B cell (primary cell): ENCODE data around the gene NELL2. TPM values are rescaled to one million over a fixed set of nuclear protein-coding genes. Genes with fewer than 3 reads are reported as not detected.

ENCODE experiments used
- ATAC-seq: fragments of 200-7000 bp; cut with Tn5 transposase; one replicate; pipeline ENCODE4 v1.10.0; 2021; ENCODE audit warnings: low read depth, mild to moderate bottlenecking, moderate number of reproducible peaks, moderate library complexity
- CTCF ChIA-PET: fragments of 350-600 bp; sonication (Branson Sonifier 250); formaldehyde crosslinking; loops from one replicate; lab custom pipeline; 2021; ENCODE audit warnings: antibody characterized with exemption, inconsistent platforms; lab: Charles Lee
- POLR2A ChIA-PET: fragments of 350-600 bp; sonication (Branson Sonifier 250); formaldehyde crosslinking; loops from one replicate; lab custom pipeline; 2021; ENCODE audit warnings: antibody characterized with exemption; lab: Charles Lee
- DNase-seq: peaks from one replicate; pipeline ENCODE4 v3.0.0; 2013
- H2AFZ ChIP-seq: 2 replicates; pipeline ENCODE4 v1.6.1; 2012; ENCODE audit warnings: mild to moderate bottlenecking, low read depth, low read length; ENCODE audit not compliant: insufficient read depth, poor library complexity, severe bottlenecking
- H3K27ac ChIP-seq, 2 donors: 1 replicate in 1 of 2; 2 replicates in 1 of 2; pipeline ENCODE4 v1.5.1; 2012 to 2013; ENCODE audit warnings: low read length in 2 of 2, mild to moderate bottlenecking in 2 of 2, moderate library complexity in 1 of 2
- H3K27me3 ChIP-seq, 4 experiments: fragments of 200-600 bp in 1 of 4; sonication (generic) in 1 of 4; replicated peaks in 1 of 4; 1 replicate in 2 of 4; 2 replicates in 2 of 4; pipeline versions ENCODE4 v1.6.1 to v1.7.0; 2013 to 2016; ENCODE audit warnings: low read length in 3 of 4, mild to moderate bottlenecking in 2 of 4, mixed read lengths in 1 of 4, moderate library complexity in 1 of 4; ENCODE audit not compliant: insufficient read depth in 4 of 4, control insufficient read depth in 3 of 4; ENCODE audit errors: control extremely low read depth in 1 of 4
- H3K36me3 ChIP-seq, 2 experiments: replicated peaks in 1 of 2; 1 replicate in 1 of 2; 2 replicates in 1 of 2; pipeline versions ENCODE4 v1.6.1 to v1.7.1; 2013; ENCODE audit warnings: low read length in 1 of 2; ENCODE audit not compliant: insufficient read depth in 2 of 2, control insufficient read depth in 1 of 2; ENCODE audit errors: control extremely low read depth in 1 of 2, extremely low read depth in 1 of 2
- H3K4me1 ChIP-seq, 2 donors: fragments of 200-600 bp in 1 of 2; sonication (generic) in 1 of 2; 1 replicate in 1 of 2; 2 replicates in 1 of 2; pipeline versions ENCODE4 v1.5.1 to v1.6.1; 2013 to 2017; ENCODE audit warnings: low read length in 2 of 2; ENCODE audit not compliant: control insufficient read depth in 2 of 2, insufficient read depth in 2 of 2
- H3K4me2 ChIP-seq: replicated peaks from 2 replicates; pipeline ENCODE3; 2012; ENCODE audit warnings: mild to moderate bottlenecking, low read depth, low read length; ENCODE audit not compliant: poor library complexity, severe bottlenecking
- H3K4me3 ChIP-seq, 5 experiments: fragments of 200-600 bp in 1 of 5; sonication (generic) in 1 of 5; 1 replicate in 3 of 5; 2 replicates in 2 of 5; pipeline versions ENCODE4 v1.5.1 to v1.7.0; 2011 to 2016; ENCODE audit warnings: low read length in 4 of 5, mild to moderate bottlenecking in 4 of 5, low read depth in 2 of 5, control low read depth in 1 of 5, moderate library complexity in 1 of 5; ENCODE audit not compliant: insufficient read depth in 1 of 5; ENCODE audit errors: control extremely low read depth in 1 of 5, extremely low read depth in 1 of 5
- H3K79me2 ChIP-seq: fragments of 200-600 bp; sonication (generic); one replicate; pipeline ENCODE4 v1.6.0; 2016; ENCODE audit warnings: low read length; ENCODE audit not compliant: control insufficient read depth, insufficient read depth
- H3K9ac ChIP-seq: fragments of 200-600 bp; sonication (generic); 2 replicates; pipeline ENCODE4 v1.6.1; 2017; ENCODE audit warnings: mild to moderate bottlenecking, low read length, moderate library complexity
- H3K9me3 ChIP-seq, 3 donors: one replicate each; pipeline versions ENCODE4 v1.6.1 to v1.7.1; 2013; ENCODE audit warnings: low read length in 2 of 3; ENCODE audit not compliant: control insufficient read depth in 2 of 3, insufficient read depth in 1 of 3; ENCODE audit errors: control extremely low read depth in 1 of 3
- H4K20me1 ChIP-seq: 2 replicates; pipeline ENCODE4 v1.6.0; 2012; ENCODE audit warnings: mild to moderate bottlenecking, low read length; ENCODE audit not compliant: insufficient read depth, control insufficient read depth, poor library complexity, severe bottlenecking
- H3K27ac Mint-ChIP-seq: one replicate; pipeline ENCODE4 v1.8.0; 2021; ENCODE audit warnings: mixed read lengths
- H3K27me3 Mint-ChIP-seq: one replicate; pipeline ENCODE4 v1.8.0; 2021; ENCODE audit warnings: mixed read lengths
- H3K4me1 Mint-ChIP-seq: one replicate; pipeline ENCODE4 v1.8.0; 2021; ENCODE audit warnings: mixed read lengths
- H3K4me3 Mint-ChIP-seq: one replicate; pipeline ENCODE4 v1.8.0; 2021; ENCODE audit warnings: mixed read lengths
- H3K9me3 Mint-ChIP-seq: one replicate; pipeline ENCODE4 v1.8.0; 2022; ENCODE audit warnings: mixed read lengths; ENCODE audit not compliant: insufficient read depth
- EZH2 ChIP-seq: IDR thresholded peaks from 2 replicates; pipeline ENCODE4 v1.6.1; 2012; ENCODE audit warnings: borderline replicate concordance, low read depth, mild to moderate bottlenecking, moderate library complexity, low read length; ENCODE audit not compliant: insufficient read depth, poor library complexity, severe bottlenecking
- WGBS: methylation state at CpG from one replicate; pipeline ENCODE4 v1.1.5; 2013; ENCODE audit warnings: missing lambda C conversion rate; ENCODE audit not compliant: insufficient coverage; 5-methylcytosine and 5-hydroxymethylcytosine counted together
- intact Hi-C: fragments of 100-400 bp; cut with micrococcal nuclease; formaldehyde crosslinking; loops from one replicate; pipeline ENCODE4 v1.10.0; 2022
- polyA plus RNA-seq: library from polyadenylated mRNA; depleted of rRNA; stranded (reverse); fragments of >200 nt; gene quantifications from 2 replicates; pipeline ENCODE4 v1.2.3, GENCODE V29; 2012
- small RNA-seq: library from RNA; depleted of rRNA; stranded (forward); fragments of <200 nt; gene quantifications from one replicate; pipeline ENCODE3, GENCODE V24; 2012; ENCODE audit warnings: low replicate concordance, low read depth; ENCODE audit not compliant: insufficient read length
- total RNA-seq, 2 donors: library from RNA; stranded (reverse); fragments of 120-200 nt in 1 of 2; gene quantifications; 1 replicate in 1 of 2; 2 replicates in 1 of 2; pipeline versions ENCODE4 v1.2.3 to v1.2.4, GENCODE V29; 2013 to 2022
- TF ChIP-seq, protein P1 (sequence below): fragments of 200-600 bp; IDR thresholded peaks from one replicate; pipeline ENCODE4 v1.8.0; 2022; ENCODE audit warnings: antibody characterized with exemption, mild to moderate bottlenecking

The NELL2 gene
- total and polyA plus RNA-seq, 2 donors (not counting 1 experiment from before 2014, with no cell fraction given) = 0.22 TPM; not detected in 1

DNA sequence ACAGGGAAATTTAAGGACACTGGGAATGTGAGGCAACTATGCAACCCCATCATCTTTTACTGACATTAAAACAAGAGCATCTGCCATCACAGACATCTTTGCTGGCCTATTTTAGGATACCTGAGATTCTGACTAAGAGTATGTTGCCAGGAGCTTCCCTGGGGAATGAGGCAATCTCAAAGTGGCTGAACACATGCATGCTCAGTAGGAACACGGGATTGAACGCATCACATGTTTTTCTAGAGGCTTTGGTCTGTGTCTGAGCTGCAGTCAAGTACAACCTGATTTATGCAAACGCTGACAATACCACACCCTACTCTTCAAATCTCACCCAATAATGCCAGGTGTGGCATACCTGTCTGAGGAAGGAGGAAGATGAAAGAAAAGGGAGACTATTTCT is 416.5 kb downstream of the NELL2 start:
- ChIA-PET POLR2A (no interaction called here), CTCF (no interaction called here)
- no peaks in the 10 kb centered on the region for H3K4me1 ChIP-seq
- DNase-seq (no peak), ATAC-seq (no peak)
- Mint-ChIP-seq H3K4me3 (no peak overlapping the region), H3K27ac (no peak overlapping the region), H3K27me3 (no peaks in the 10 kb centered on the region), H3K4me1 (no peaks in the 10 kb centered on the region), H3K9me3 (no peaks in the 10 kb centered on the region)
- TF ChIP-seq, protein P1, sequence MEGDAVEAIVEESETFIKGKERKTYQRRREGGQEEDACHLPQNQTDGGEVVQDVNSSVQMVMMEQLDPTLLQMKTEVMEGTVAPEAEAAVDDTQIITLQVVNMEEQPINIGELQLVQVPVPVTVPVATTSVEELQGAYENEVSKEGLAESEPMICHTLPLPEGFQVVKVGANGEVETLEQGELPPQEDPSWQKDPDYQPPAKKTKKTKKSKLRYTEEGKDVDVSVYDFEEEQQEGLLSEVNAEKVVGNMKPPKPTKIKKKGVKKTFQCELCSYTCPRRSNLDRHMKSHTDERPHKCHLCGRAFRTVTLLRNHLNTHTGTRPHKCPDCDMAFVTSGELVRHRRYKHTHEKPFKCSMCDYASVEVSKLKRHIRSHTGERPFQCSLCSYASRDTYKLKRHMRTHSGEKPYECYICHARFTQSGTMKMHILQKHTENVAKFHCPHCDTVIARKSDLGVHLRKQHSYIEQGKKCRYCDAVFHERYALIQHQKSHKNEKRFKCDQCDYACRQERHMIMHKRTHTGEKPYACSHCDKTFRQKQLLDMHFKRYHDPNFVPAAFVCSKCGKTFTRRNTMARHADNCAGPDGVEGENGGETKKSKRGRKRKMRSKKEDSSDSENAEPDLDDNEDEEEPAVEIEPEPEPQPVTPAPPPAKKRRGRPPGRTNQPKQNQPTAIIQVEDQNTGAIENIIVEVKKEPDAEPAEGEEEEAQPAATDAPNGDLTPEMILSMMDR = no peak
- TF ChIP-seq EZH2 = no peak
- WGBS = 67% methylated on average over 2 of the region's 3 CpGs
- H3K9me3 ChIP-seq = peaks cover 0 to 1% (median 0%) of the 10 kb centered on the region in 3 donors
- H3K36me3 ChIP-seq = no peaks in the 10 kb centered on the region
- no peak overlapping the region for H3K9ac ChIP-seq
- no peak overlapping the region for H3K4me2 ChIP-seq
- intact Hi-C loops = no loop called here
- H3K27ac ChIP-seq = no peak overlapping the region
- no peaks in the 10 kb centered on the region for H4K20me1 ChIP-seq
- H3K4me3 ChIP-seq = no peak overlapping the region
- no peak overlapping the region for H2AFZ ChIP-seq
- no peaks in the 10 kb centered on the region for H3K79me2 ChIP-seq
- H3K27me3 ChIP-seq = no peaks in the 10 kb centered on the region

Small RNA genes lying within 50 kb of the gene (small RNA-seq; reads per million reads assigned to genes)
- gene RF00019 = not detected

Other genes with a start within 250 kb of the NELL2 start
- not detected in 2 replicates for gene DBX2, start 174.8 kb upstream of the NELL2 start, total RNA-seq
- gene DBX2, start 174.8 kb upstream of the NELL2 start, polyA plus RNA-seq = not detected in 2 replicates